Measurements from ENCODE around the gene ZNF536. TPM values are rescaled to one million over a fixed set of nuclear protein-coding genes. Genes with fewer than 3 reads are reported as not detected.

The ZNF536 gene
- total and polyA plus RNA-seq, 2 donors (not counting 1 experiment from before 2014, with no cell fraction given), result 0.50 TPM; not detected in 1

- Histone ChIP-seq H2AFZ (ENCODE audit: low read length) (no peak overlapping the region), H3K4me3 (replicated peaks in 1 of 4; ENCODE audit: control extremely low read depth in 1 of 4, insufficient read depth in 1 of 4, low read depth in 3 of 4, low read length in 4 of 4) (no peak overlapping the region), H3K27ac (ENCODE audit: insufficient read depth, low read length) (no peak overlapping the region), H3K9me3 (ENCODE audit: control insufficient read depth, insufficient read depth, low read depth, low read length) (no peaks in the 10 kb centered on the region), H3K4me2 (ENCODE audit: extremely low read depth, insufficient read depth, low read length) (no peak overlapping the region), H4K20me1 (ENCODE audit: control insufficient read depth, extremely low read depth, insufficient read depth, low read length) (no peaks in the 10 kb centered on the region), H3K36me3 (ENCODE audit: control insufficient read depth, insufficient read depth, low read length) (no peaks in the 10 kb centered on the region), H3K27me3 (ENCODE audit: control insufficient read depth, insufficient read depth, low read length) (no peaks in the 10 kb centered on the region), H3K79me2 (ENCODE audit: control insufficient read depth, insufficient read depth, low read length) (no peaks in the 10 kb centered on the region), H3K4me1 (ENCODE audit: control insufficient read depth, extremely low read depth, insufficient read depth, low read length) (no peaks in the 10 kb centered on the region), H3K9ac (ENCODE audit: insufficient read depth, low read length) (no peak overlapping the region)
- TF ChIP-seq EZH2 (IDR thresholded peaks at IDR 0.05; ENCODE audit: low read length, missing control alignments) (no peak), CTCF (conservative IDR thresholded peaks at IDR 0.05 in 1 of 2, IDR thresholded peaks at IDR 0.05 in 1 of 2; ENCODE audit: low read depth in 1 of 2, low read length in 2 of 2) (no peak)
- no peak for DNase-seq (ENCODE audit: low read depth in 2 of 2)
Observed at GRCh38 chr19:30546332-30546731, 174.1 kb downstream of the ZNF536 start.

- H3K4me2 ChIP-seq (ENCODE audit: extremely low read depth, insufficient read depth, low read length), result no peak overlapping the region
- H3K4me3 ChIP-seq (replicated peaks in 1 of 4; ENCODE audit: control extremely low read depth in 1 of 4, insufficient read depth in 1 of 4, low read depth in 3 of 4, low read length in 4 of 4), result no peak overlapping the region
- no peaks in the 10 kb centered on the region for H3K9me3 ChIP-seq (ENCODE audit: control insufficient read depth, insufficient read depth, low read depth, low read length)
- H3K36me3 ChIP-seq (ENCODE audit: control insufficient read depth, insufficient read depth, low read length), result no peaks in the 10 kb centered on the region
- H4K20me1 ChIP-seq (ENCODE audit: control insufficient read depth, extremely low read depth, insufficient read depth, low read length), result no peaks in the 10 kb centered on the region
- no peak overlapping the region for H3K27ac ChIP-seq (ENCODE audit: insufficient read depth, low read length)
- no peak for DNase-seq (ENCODE audit: low read depth in 2 of 2)
- no peaks in the 10 kb centered on the region for H3K27me3 ChIP-seq (ENCODE audit: control insufficient read depth, insufficient read depth, low read length)
- H3K4me1 ChIP-seq (ENCODE audit: control insufficient read depth, extremely low read depth, insufficient read depth, low read length), result no peaks in the 10 kb centered on the region
- H3K9ac ChIP-seq (ENCODE audit: insufficient read depth, low read length), result no peak overlapping the region
- no peak overlapping the region for H2AFZ ChIP-seq (ENCODE audit: low read length)
- H3K79me2 ChIP-seq (ENCODE audit: control insufficient read depth, insufficient read depth, low read length), result no peaks in the 10 kb centered on the region
- TF ChIP-seq EZH2 (IDR thresholded peaks at IDR 0.05; ENCODE audit: low read length, missing control alignments) (no peak), CTCF (conservative IDR thresholded peaks at IDR 0.05 in 1 of 2, IDR thresholded peaks at IDR 0.05 in 1 of 2; ENCODE audit: low read depth in 1 of 2, low read length in 2 of 2) (no peak)
Observed at GRCh38 chr19:30547246-30547645, 175.1 kb downstream of the ZNF536 start.

- Histone ChIP-seq H3K36me3 (ENCODE audit: control insufficient read depth, insufficient read depth, low read length) (no peaks in the 10 kb centered on the region), H3K79me2 (ENCODE audit: control insufficient read depth, insufficient read depth, low read length) (no peaks in the 10 kb centered on the region), H3K27me3 (ENCODE audit: control insufficient read depth, insufficient read depth, low read length) (no peaks in the 10 kb centered on the region), H3K4me3 (replicated peaks in 1 of 4; ENCODE audit: control extremely low read depth in 1 of 4, insufficient read depth in 1 of 4, low read depth in 3 of 4, low read length in 4 of 4) (no peak overlapping the region), H3K4me1 (ENCODE audit: control insufficient read depth, extremely low read depth, insufficient read depth, low read length) (no peaks in the 10 kb centered on the region), H3K9ac (ENCODE audit: insufficient read depth, low read length) (no peak overlapping the region), H3K27ac (ENCODE audit: insufficient read depth, low read length) (no peak overlapping the region), H4K20me1 (ENCODE audit: control insufficient read depth, extremely low read depth, insufficient read depth, low read length) (no peaks in the 10 kb centered on the region), H3K9me3 (ENCODE audit: control insufficient read depth, insufficient read depth, low read depth, low read length) (no peaks in the 10 kb centered on the region), H3K4me2 (ENCODE audit: extremely low read depth, insufficient read depth, low read length) (no peak overlapping the region), H2AFZ (ENCODE audit: low read length) (no peak overlapping the region)
- DNase-seq (ENCODE audit: low read depth in 2 of 2), result no peak
- TF ChIP-seq EZH2 (IDR thresholded peaks at IDR 0.05; ENCODE audit: low read length, missing control alignments) (no peak), CTCF (conservative IDR thresholded peaks at IDR 0.05 in 1 of 2, IDR thresholded peaks at IDR 0.05 in 1 of 2; ENCODE audit: low read depth in 1 of 2, low read length in 2 of 2) (no peak)
Observed at GRCh38 chr19:30549151-30549550, 177.0 kb downstream of the ZNF536 start.
